H4 (cell line): ENCODE data around the gene NACC2. TPM values are rescaled to one million over a fixed set of nuclear protein-coding genes. Genes with fewer than 3 reads are reported as not detected.
A peak's percentile ranks its signal among the peaks of the same experiment; 100 is the strongest.

Experiments used
- DNase-seq: peaks from one replicate; pipeline ENCODE4 v3.0.0-alpha.2; 2015; ENCODE audit warnings: low spot score
- total RNA-seq: library from RNA; depleted of rRNA; stranded (reverse); fragments of >200 nt; shearing (Covaris generic); gene quantifications from 2 replicates; pipeline ENCODE4 v1.2.3, GENCODE V29; 2014

Gene NACC2
- total RNA-seq, 1 experiment from 2014 or later, result 5.6 TPM

DNA sequence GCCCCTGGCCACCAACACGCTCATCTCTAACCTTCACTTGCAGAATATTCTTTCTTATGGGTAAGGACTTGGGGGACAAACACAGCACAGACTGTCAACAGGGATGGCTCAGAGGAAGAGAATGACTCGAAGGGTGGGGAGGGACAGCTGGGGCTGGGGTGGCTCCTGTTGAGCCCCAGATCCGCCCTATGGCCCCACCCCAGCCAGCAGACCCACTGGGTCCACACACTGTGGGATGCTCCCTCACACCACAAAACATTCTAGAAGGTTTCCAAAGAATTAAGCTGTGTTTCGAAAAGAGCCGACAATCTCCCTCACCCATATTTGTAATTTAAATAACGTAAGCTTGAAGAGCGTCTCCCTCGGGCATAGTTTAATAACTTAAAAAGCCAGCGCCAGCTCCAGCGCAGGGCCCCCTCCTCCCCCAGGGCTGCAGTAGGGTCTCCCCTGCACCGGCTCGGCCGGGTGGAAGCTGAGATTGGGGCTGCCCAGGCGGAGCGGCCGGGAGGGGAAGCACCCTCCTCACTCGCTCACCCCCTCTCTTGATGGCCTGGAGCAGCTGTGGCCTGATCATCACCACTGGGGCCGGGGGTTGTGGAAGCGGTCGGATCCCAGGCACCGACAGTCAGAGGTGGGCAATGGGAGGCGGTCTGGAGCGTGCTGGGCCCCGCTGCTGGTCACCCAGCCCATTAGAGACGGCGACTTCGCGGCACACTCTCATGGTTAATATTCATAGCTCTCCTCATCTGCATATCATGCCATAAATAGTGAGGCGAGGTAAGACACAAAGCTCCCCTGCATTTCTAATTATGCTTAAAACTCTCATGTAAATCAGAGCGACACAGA is 37.6 kb downstream of the NACC2 start:
- no peak for DNase-seq

DNA sequence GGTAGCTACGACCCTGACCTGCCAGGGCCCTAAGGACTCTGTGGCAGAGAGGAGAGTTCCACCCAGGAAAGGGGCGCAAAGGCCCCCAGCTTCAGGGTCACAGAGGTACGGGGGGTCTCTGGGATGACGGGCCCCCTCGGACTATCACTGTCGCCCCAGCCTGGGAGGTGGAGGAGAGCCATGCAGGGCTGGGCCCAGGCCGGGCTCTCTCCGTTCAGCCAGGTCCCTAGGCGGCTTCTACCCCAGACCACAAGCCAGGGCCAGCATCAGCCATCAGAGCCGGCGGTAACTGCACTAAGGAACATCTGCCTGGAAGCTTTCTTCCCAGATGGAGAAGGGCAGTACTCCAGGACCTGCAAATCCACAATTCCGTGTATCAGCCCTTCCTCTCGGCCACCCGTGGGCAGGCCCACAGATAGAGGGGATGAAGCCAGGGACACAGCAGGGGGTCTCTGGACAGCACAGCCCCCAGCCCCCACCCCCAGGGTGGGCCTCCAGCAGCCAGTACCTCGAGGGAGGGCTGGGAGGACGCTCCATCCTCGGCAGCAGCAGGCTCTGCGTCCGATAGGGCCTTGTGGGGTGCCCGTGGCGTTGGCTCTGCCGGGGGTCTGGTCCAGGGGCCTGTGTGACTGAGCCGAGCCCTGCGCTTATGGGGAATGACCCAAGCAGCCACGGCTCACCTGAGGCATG is 38.4 kb downstream of the NACC2 start:
- DNase-seq, result no peak

DNA sequence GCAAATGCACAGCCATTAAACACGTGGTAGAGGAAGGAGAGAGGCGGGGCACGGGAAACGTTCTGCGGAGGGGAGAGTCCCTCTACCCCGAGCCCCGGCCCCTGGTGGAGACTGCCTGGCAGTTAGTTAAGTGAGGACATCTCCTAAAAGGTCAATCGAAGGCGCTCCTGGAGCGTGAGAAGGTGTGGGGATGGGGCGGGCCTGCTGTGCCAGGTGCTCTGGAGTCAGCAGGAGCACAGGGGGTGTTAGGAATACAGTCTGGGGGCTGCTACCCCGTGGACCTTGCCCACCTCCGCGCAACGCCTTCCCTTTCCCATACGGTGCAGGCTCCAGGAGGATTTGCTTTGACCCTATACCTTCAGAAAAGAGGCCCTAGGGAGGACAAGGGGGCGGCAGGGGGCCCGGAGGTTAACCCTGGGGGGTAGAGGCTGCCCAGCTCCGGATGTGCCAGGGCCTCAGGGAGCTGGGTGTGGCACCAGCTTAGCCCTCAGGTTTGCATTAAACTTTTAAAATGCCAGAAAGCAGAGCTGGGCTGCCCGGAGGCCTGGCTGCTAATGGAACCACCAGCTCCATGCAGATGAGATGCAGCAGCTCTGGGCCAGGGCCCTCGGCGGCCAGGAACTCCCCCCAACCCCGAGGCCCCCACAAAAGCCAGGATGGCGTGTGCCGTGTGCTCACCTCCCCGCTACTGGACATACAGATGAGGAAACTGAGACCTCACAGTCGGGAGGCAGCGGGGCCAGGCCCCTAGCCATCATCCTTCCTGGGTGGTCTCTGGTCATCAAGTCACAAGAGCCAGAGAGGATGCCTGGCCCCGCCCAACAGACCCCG is 39.2 kb downstream of the NACC2 start:
- no peak for DNase-seq

DNA sequence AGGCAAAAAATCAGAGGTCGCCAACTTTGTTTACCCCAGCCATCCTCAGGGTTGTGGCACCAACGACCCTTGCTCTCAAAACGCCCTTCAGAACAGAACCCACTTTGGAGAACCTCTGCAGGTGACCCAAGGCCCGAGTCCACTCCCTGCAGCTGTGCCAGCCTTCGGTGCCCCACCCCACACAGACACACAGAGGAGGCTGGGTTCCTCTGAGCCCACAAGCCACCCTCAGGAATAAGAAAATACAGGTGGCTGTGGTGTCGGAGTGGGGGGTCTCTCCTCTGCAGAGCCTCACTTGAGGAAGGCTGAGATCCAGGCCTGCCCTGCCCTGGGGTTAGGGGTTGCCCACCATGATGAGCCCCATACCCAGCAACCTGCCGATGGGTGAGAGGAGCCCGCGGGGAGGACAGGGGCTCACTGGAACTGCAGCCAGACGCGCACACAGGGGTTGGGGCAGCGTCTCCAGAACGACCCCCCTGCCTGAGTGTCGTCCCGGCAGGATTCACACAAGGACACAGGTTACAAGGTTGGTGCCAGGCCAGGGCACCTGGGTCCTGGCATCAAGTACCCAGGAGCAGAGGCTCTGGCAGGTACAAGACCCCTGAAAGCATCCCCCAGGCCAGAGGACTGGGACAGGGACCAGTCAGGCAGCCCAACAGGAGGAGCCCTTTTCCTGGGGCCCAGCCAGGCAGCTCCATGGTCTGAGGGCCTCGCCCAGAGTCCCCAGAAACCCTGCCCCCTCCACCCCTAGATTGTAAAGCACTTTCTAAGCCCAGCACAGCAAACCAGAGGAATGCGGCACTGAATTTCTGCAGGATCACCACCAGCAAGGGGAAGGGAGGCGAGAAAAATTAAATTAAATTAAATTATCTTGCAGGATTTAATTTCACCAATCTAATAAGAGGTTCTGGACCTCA is 40.0 kb downstream of the NACC2 start:
- DNase-seq, result no peak

DNA sequence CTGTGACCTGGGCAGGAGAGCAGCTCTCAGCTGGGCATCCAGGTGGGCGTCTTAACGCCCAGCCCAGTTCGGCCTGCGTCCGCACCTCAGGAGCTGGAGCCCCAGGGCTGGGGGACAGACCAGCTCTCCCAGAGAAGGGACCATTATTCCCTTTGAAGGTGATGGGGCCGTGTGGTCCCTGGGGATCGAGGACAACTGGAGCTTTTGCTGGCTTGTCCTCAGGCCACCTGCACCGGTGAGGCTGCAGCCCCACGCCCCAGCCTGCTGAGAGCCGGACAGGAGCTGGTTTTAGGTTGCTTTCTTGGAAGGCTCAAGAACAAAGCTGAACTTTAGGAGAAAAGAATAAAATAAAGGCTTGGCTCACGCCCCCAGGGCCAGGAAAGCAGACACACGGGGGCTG is 40.9 kb downstream of the NACC2 start:
- DNase-seq, result no peak

DNA sequence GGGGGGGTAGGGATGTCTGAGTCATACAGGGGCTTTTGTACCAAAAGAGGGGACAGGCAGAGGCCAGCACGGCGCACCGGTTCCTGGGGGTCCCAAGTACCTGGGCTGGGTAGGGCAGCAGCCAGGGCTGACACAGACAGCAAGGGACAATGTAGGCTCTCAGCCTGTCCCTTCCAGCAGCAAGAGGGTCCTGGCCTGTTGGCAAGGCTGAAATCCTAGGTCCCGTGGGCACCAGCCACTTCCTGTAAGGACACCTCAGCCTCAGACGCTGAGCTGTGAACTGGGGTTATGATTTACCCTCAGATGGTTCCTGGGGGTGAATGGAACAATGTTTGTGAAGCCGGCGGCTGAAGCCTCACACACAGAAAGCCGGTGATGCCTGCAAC is 41.3 kb downstream of the NACC2 start:
- DNase-seq, result no peak

DNA sequence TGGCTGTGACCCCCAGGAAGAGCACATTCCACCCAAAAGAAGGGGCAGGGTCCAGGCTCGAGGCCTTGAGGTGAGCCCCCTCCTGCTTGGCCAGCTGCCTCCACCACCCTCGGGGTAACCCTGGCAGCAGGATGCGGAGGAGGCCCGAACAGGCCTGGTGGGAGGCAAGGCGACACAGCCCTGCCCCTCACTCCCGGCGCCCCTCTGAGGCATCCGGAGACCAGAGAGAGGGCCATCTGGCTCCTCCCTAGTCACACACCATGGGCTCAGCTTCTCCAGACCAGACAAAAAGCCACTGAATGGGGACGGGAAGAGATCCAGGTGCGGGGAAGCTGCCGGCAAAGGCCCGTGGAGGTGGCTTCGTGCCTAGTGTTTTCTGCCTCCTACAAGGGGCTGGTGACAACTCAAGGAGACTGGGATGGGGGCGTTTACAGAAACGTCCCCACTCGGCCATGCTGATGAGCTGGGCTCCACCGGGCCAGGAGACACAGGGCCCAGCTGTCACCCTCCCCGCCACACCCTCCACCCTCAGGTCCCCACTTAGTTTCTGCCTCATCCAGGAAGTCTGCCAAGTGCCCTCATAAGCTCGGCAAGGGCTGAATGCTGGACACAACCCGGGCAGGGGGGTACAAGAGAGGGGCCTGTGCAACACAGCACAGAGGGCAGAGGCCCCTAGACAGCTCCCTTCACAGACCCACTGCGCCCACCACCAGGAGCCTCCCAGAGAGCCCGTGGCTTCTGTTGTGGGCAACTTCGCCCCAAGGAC is 41.9 kb downstream of the NACC2 start:
- DNase-seq, result no peak

DNA sequence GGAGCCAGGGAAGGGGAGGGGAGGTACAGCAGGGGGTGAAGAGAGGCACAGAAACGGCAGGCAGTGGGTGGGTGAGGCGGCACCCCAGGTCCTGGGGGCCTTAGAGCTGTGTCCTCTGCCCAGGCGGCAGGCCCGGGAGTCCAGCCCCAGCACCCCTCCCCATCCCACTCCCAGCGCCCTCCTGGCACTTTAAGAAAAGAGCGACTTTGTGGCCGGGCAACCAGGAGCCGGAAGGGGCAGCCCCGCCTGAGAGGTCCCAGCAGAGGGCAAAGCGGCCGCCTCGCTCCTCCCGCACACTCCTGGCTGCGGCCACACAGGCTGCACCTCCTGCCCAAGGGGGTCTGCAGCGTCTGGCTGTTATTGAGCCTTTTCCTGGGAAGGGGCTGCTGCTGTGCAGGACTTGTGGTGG is 42.6 kb downstream of the NACC2 start:
- peak; percentile 66 for DNase-seq

DNA sequence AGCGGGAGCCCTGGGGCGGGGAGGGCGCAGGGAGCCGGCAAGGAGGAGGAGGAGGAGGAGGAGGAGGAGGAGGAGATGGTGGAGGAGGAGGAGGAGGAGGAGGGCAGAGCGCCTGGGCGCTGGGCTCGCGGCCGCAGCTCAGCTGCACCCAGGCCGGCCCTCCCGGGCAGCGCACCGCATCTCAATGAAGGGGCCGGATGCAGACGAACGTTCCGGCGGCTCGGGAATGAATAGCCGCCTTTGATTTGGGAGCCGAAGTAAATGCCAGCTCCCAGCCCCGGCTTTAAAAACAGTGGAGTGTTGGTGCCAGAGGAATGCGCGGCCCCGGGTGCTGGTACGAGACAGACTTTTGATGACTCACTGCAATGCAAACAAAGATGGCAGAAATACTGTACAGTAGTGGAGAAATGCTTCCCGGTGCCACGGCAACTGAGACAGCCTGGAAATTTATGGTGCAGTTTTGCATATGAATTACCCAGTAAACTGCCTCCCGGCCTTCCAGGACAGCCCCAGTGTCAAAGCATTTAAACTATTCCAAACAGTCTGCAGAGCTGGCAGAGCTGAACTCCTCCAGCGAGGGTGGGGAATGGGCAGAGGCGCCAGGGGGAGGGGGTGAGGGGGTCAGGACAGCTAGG is 43.1 kb downstream of the NACC2 start:
- DNase-seq, result peak; percentile 98

DNA sequence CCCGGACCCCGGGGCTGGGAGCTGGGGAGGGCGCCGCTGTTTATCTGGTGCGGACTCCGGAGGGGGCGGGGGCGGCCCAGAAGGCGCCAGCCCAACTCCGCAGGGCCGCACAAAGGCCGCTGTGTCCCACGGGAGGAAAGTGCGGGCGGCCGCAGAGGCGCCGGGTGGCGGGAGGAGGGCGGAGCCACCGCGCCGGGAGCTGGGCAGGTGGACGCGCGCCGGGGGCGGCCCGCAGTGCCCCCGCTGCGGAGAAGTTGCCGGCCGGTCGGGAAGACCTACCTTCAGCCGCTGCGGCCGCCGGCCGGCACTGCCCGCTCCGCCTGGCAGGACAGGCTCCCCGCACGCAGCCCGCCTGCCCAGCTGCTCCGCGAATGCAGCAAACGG is 43.6 kb downstream of the NACC2 start:
- DNase-seq, result no peak

DNA sequence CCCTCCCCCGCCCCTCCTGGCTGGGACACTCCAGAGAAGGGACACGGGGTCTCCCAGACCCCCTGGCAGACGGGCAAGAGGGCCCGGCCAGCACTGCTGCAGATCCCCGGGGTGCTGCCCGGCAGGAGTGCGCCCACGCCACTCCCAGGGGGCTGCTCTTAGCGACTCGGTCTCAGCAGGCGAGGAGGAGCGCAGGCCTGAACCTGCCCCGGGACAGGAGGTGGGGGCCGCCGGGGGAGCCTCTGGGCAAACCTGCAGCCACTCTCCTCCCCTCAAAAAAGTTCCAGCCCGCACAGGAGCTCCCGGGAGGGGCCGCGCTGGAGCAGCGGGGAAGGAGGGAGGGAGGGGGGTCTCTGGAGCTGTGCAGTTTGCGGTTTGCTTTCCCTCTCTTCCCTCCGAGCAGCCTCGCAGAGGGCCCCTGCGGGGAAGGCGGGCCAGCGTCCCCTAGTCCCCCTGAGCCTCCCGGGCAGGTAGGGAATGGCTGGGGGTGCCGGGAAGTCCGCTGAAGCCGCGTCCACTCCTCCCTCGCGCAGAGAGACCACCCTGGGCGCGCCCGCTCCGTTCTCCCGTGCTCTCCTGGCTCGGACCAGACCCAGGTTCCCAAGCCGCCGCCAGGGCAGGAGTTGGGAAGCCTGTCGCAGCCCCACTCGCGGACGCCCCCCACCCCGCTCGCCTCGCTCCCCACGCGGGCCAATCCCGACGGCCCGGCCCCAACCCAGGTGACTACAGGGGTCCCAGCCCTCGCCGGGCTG is 44.2 kb downstream of the NACC2 start:
- no peak for DNase-seq

DNA sequence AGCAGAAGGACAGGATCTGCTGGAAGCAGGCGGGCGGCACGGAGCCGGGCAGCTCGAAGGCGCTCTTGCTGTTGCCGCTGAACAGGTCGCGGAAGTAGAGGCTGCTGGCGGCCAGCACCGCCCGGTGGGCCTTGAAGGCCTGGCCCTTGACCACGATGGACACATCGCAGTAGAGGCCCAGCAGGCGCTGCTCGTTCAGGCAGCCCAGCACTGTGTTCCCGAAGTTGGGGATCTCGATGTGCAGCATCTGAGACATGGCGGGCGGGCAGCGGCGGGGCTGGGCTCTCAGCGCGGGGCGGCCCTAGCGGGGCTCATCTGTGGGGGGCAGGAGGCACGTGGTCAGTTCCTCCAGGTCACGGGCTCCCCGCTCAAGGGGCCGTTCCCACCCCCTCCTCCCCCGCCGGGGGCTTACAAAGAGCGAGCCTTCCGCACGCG is 44.8 kb downstream of the NACC2 start:
- no peak for DNase-seq

DNA sequence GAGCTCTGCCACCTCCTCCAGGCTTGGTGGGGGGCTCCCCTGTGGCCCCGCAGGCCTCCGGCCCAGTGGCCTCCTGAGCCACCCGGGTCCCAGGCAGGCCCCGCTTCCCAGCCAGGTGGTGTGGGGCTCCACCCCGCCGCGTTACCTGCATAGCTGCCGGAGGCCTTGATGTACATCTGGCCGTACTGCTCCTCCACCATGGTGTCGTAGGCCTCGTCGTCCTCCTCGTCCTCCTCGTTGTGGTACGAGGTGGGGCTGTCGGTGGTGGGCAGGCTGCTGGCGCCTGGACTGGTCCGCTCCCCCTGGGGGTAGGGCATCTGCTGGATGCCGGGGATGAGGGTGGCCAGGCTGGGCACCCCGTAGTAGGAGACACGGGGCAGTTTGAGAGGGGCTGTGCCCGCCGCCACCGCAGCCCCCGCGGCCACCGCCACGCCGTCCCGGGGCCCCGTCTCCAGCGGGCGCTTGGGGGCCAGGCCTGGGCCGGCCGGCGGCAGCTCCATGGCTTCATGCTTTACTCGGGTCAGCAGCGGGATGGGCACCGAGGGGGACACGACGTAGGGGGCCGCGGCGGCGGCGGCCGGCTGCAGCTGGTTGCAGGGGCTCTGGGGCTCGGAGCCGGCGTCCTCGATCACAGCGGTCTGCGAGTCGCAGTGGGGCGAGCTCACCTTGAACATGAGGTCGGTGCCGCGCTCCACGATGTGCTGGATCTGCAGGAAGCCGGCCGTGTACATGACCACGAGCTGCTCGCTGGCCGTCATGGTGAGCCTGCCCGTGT is 45.4 kb downstream of the NACC2 start:
- DNase-seq, result no peak

DNA sequence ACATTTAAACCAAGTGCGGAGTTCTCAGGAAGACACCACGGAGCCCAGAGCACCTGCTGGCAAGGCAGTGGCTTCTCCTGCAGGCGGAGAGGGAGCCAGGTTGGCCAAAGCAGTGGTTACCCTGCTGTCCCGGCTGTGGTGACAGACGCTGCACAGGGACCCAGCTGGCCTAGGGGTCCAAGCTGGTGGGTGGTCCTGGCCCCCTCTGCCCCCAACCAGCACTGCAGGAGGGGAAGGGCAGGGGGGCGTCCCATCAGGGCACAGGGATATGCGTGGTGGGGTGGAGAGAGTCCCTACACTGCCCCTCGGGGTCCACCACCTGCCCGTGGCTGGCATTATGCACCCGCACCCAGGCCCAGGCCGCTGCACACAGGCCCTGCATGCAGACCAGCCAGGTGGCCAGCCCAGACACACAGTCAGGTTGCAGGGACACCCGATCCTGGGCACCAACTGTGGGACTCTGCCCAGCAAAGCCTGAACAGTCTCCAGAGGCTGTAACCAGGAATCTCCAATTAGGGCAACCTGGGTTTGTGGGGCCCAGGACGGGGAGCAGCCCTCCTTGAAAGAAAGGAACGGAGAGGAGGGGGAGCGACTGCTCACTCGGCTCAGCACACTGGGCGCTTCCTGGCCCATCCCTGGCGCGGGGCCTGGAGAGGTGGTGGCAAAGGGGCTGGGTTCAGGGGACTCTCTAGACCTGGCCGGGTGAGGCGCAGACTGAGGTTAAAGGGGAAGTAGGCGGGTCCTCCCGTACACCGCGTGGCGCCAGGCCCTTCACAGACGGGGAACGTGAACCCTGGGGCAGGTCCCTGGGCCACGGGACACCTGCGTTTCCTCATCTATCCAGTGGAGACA is 46.3 kb downstream of the NACC2 start:
- DNase-seq, result no peak

DNA sequence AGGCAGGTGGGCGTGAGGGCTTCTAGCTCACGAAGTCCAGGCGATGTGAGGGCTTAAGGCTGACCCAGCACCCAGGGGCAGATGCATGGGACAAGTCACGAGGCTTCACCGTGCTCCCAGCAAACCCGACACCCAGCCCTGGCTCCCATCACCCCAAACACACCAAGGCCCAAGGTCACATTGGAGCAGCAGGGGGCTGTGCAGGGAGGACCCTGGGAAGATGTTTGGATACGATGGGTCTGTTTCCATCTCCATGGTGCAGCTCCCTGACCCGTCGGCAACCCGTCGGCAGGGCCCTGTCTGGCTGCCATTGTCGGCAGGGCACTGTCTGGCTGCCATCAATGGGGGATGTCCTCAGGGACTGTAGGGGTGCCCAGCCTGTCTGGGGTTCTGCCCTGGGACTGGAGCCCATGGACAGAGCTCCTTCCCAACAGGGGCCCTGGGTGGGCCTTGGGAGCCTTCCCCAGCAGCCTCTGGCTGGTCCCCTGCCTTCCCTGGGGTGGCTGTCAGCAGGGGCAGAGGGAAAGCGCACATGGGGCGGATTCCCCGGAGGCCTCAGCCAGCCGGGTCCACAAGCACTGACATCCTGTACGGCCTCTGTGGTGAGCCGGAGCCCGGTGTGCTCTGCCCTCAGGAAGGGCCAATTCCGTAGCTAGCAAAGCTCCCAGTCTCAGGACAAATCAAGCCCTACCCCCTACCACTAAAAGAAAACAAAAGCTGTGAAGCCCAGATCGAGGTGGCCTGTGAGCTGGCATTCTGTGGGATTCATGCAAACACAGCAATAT is 47.1 kb downstream of the NACC2 start:
- DNase-seq, result no peak

DNA sequence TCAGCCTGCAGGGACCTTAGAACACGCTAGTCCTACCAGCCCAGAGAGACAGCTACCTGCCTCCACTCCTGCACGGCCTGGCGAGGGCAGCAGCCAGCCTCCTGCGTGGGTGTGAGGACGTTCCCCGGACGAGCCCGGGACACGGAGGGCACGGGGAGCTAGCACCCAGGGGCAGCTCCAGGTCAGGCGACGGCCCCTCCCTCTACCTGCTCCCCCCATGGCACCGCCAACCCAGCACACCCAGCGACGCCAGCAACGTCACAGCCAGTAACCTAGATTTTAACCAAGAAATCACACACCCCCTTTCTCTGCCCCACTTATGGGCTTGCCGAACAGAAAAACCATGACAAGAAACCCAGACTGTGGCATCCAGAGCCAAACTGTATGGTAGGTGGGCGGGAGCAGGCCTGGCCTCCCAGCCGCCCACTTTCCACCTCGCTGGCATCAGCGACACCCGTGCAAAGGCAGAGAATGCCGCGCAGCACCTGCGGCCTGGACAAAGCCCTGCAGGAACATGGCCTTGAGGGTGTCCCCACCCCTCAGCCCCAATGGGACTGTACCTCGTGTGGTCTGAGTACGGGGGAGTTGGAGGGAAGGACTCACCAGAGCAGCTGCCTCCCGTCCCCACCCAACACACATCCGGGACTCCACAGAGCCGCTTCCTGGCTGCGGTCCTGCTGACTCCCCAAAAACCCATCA is 47.9 kb downstream of the NACC2 start:
- no peak for DNase-seq
